Mucosa of descending colon (tissue), 3 donors: ENCODE data around the gene FYCO1. TPM values are rescaled to one million over a fixed set of nuclear protein-coding genes. Genes with fewer than 3 reads are reported as not detected.

Experiments used
- ATAC-seq: fragments of 200-7000 bp; cut with Tn5 transposase; one replicate; pipeline ENCODE4 v1.9.1; 2020; ENCODE audit warnings: mild to moderate bottlenecking, moderate library complexity
- DNase-seq, 3 donors: peaks; one replicate each; pipeline ENCODE4 v3.0.0-alpha.2; 2020
- H3K36me3 ChIP-seq: fragments of 200-600 bp; one replicate; pipeline ENCODE4 v1.8.0; 2021; ENCODE audit warnings: low read depth, mild to moderate bottlenecking
- H3K4me1 ChIP-seq: fragments of 200-600 bp; one replicate; pipeline ENCODE4 v1.8.0; 2021; ENCODE audit warnings: low read depth, mild to moderate bottlenecking
- H3K4me3 ChIP-seq: fragments of 200-600 bp; one replicate; pipeline ENCODE4 v1.8.0; 2021; ENCODE audit warnings: mild to moderate bottlenecking
- H3K9me3 ChIP-seq: fragments of 200-600 bp; one replicate; pipeline ENCODE4 v1.8.0; 2021; ENCODE audit warnings: mild to moderate bottlenecking
- intact Hi-C, 2 donors: fragments of 100-400 bp; cut with DNase I in 1 of 2; cut with micrococcal nuclease in 1 of 2; formaldehyde crosslinking; loops; one replicate each; pipeline versions ENCODE4 v1.11.0 to v1.11.1; 2022; cut with DNase I, micrococcal nuclease
- total RNA-seq, 3 donors: library from RNA; stranded (reverse); fragmentation: NEBNext Ultra II Directional in 2 of 3; extraction: Animal tissue kit (Norgen Biotek cat#: 25700) in 2 of 3; gene quantifications; one replicate each; pipeline versions ENCODE4 v1.2.1 to v1.2.4, GENCODE V29; 2021 to 2023
- TF ChIP-seq, protein P1 (sequence below): fragments of 200-600 bp; IDR thresholded peaks from one replicate; pipeline ENCODE4 v1.8.0; 2022; ENCODE audit warnings: antibody characterized with exemption, mild to moderate bottlenecking
- donor health status: DM: no; HTN: no; CAD: no; lungs with moderate emphysema.
- donor health status: DM: no; HTN: no; CAD: no.
- donor health status: DM: no; HTN: yes; CAD: no.

FYCO1 gene
- total RNA-seq, 3 donors from 2014 or later: 25.4 to 76.5 (median 27.7) TPM

DNA sequence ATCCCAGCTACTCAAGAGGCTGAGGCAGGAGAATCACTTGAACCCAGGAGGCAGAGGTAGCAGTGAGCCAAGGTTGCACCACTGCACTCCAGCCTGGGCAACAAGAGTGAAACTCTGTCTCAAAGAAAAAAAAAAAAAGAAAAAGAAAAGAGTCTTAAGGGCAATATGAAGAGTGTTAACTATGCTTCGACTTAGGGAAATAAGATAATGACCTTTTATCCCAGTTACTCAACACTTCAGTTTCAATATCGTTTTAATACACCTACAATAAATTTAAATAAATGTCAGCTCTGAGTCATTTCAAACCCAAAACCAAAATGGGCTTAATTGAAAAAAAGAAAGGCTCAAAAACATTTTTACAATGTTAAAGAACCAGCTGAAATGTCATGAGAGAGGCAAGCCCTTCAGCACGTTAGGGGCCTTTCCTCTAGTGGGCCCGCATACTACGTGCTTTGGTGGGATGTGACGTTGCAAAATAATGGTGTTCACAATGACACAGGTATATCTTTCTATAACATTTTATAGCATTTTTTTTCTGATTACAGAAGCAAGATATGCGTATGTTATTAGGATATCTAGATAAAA lies 15.3 kb downstream of the FYCO1 start:
- intact Hi-C loops: no loop called here
- Histone ChIP-seq H3K4me1 (peaks cover 27% of the 10 kb centered on the region), H3K4me3 (no peak overlapping the region), H3K36me3 (no peaks in the 10 kb centered on the region), H3K9me3 (no peaks in the 10 kb centered on the region)
- TF ChIP-seq, protein P1, sequence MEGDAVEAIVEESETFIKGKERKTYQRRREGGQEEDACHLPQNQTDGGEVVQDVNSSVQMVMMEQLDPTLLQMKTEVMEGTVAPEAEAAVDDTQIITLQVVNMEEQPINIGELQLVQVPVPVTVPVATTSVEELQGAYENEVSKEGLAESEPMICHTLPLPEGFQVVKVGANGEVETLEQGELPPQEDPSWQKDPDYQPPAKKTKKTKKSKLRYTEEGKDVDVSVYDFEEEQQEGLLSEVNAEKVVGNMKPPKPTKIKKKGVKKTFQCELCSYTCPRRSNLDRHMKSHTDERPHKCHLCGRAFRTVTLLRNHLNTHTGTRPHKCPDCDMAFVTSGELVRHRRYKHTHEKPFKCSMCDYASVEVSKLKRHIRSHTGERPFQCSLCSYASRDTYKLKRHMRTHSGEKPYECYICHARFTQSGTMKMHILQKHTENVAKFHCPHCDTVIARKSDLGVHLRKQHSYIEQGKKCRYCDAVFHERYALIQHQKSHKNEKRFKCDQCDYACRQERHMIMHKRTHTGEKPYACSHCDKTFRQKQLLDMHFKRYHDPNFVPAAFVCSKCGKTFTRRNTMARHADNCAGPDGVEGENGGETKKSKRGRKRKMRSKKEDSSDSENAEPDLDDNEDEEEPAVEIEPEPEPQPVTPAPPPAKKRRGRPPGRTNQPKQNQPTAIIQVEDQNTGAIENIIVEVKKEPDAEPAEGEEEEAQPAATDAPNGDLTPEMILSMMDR: no peak
- ATAC-seq (no peak), DNase-seq (no peak)

DNA sequence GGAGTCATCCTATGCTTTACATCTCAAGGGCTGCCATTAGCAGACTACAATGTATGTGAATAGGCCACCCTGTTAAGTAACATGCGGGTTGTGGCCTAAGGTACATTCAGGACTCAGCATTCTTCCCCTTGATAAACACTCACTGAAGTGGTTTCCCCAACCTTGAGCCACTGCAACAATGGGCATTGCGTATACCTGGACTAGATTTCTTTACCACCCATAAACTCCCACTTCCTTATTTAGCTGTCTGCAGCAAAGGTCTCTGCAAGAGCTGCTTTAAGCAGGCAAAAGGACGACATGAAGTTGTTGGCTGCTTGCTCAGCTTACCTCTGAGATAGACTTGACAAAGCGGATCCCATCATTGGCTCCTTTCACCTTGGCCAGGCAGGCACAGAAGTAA lies 16.2 kb downstream of the FYCO1 start:
- no peaks in the 10 kb centered on the region for H3K36me3 ChIP-seq
- H3K9me3 ChIP-seq: no peaks in the 10 kb centered on the region
- peaks cover 20% of the 10 kb centered on the region for H3K4me1 ChIP-seq
- TF ChIP-seq, protein P1: no peak
- DNase-seq: peak in 1 of 3 donors; percentile 37
- H3K4me3 ChIP-seq: no peak overlapping the region
- intact Hi-C loops: no loop called here
- ATAC-seq: peak; percentile 74

DNA sequence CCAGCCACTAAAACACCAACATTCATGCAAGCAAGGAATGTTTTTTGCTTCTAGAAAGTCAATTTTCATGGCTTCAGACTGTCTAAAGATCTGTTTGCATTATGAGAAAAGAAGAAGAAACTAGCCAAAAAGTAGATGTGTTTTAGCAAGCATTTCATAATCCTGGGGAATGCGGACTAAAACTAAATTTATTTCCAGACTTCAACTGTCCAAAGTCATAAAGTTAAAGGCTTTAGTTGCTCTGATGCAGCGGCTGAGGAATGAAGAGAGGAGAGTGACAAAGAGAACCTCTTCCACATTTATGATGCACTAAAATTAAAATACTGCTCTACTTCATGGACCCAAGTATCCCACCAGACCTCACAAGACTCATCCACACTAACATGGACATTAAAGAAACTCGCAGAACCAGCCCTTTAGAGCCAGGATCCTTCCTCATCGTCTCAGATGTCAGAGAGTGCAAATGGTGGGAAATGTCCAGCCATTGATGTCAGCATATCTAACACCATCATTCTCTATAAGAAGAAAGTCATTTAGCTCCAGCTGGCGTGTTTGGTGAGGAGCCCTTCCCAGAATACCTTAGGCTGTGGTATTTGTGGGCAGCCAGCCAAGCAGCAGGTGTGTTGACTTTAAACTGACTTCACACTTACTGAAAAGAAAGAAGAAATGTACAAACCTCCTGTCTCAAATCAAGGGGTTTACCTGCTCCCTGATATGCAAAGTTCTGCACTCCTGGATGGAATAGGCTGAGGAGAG lies 17.4 kb downstream of the FYCO1 start:
- TF ChIP-seq, protein P1: no peak
- intact Hi-C loops: no loop called here
- Histone ChIP-seq H3K36me3 (no peaks in the 10 kb centered on the region), H3K4me3 (no peak overlapping the region), H3K9me3 (no peaks in the 10 kb centered on the region), H3K4me1 (peaks cover 20% of the 10 kb centered on the region)
- ATAC-seq (peak; percentile 78), DNase-seq (peak; percentile 83 to 92 (median 86))

DNA sequence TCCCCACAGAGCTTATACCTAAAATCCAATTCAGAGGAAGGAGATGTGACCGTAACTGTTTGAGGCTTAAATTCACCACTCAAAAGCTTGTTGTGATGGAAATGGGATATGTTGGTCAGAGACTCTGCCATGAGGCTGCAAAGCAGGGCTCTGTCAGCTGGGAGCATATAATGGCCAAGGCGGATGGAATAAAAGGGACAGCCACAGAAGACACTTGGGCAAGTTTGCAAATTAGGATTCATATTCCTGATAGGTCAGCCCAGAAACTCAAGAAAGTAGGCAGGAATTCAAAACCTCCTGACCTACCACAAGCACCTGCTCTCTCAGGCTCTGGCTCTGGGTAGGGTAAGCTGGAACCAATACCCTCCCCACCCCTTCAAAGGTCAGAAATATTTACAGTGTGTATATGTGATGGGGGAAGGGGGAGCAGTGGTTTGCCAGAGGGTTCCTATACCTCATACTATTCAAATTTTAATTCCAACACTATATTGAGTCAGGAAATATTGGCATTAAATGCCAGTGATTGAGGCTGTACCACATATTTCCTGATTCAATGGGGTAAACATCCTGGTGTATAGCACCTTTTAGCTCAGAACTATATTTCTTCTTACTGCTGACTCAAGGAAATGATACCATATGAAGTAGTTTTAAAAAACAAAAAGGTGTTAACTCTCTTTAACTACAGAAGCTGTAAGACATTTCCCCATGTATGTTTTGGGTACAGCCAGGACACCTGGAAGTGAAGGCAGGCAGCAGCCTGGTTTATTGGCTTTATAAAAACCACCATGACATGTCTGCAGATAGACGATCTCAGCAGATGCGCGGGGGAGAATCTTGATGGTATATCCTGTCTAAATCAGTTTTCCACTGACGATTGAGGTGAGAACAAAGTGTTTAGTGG lies 19.2 kb downstream of the FYCO1 start:
- TF ChIP-seq, protein P1: no peak
- DNase-seq (no peak), ATAC-seq (peak; percentile 21)
- H3K9me3 ChIP-seq: no peaks in the 10 kb centered on the region
- H3K36me3 ChIP-seq: no peaks in the 10 kb centered on the region
- peaks cover 23% of the 10 kb centered on the region for H3K4me1 ChIP-seq
- intact Hi-C loops: no loop called here
- H3K4me3 ChIP-seq: no peak overlapping the region

GRCh38 chr3:45975686-45976085 lies 19.9 kb downstream of the FYCO1 start:
- Histone ChIP-seq H3K36me3 (no peaks in the 10 kb centered on the region), H3K4me1 (peaks cover 23% of the 10 kb centered on the region), H3K9me3 (no peaks in the 10 kb centered on the region), H3K4me3 (no peak overlapping the region)
- ATAC-seq (peak; percentile 53), DNase-seq (no peak)
- TF ChIP-seq, protein P1: no peak
- intact Hi-C loops: no loop called here
